NT2/D1 (cell line): ENCODE results near the gene YTHDC1.

Source experiments
- DNase-seq: peaks from one replicate; pipeline ENCODE4 v3.0.0-alpha.2; 2011; ENCODE audit warnings: low read depth, low spot score
- H3K27me3 ChIP-seq: 2 replicates; pipeline ENCODE4 v1.6.0; 2011; ENCODE audit warnings: mild to moderate bottlenecking; ENCODE audit not compliant: insufficient read length, insufficient read depth
- H3K36me3 ChIP-seq: 2 replicates; pipeline ENCODE4 v1.6.1; 2011; ENCODE audit warnings: mild to moderate bottlenecking, low read length, mixed read lengths; ENCODE audit not compliant: insufficient read depth, insufficient read length
- H3K4me1 ChIP-seq: 2 replicates; pipeline ENCODE4 v1.5.1; 2011; ENCODE audit not compliant: insufficient read depth, insufficient read length
- H3K4me3 ChIP-seq: 2 replicates; pipeline ENCODE4 v1.5.1; 2011; ENCODE audit warnings: low read depth; ENCODE audit not compliant: insufficient read length
- H3K9ac ChIP-seq: 2 replicates; pipeline ENCODE4 v1.6.0; 2011; ENCODE audit warnings: low read depth; ENCODE audit not compliant: insufficient read length
- H3K9me3 ChIP-seq: 2 replicates; pipeline ENCODE4 v1.5.1; 2011; ENCODE audit warnings: mild to moderate bottlenecking, low read length; ENCODE audit not compliant: insufficient read depth
- SUZ12 ChIP-seq: IDR thresholded peaks from 2 replicates; pipeline ENCODE4 v1.6.1; 2011; ENCODE audit not compliant: insufficient read length, insufficient read depth; ENCODE audit errors: extremely low read depth
- YY1 ChIP-seq: IDR thresholded peaks from 2 replicates; pipeline ENCODE4 v1.6.1; 2011; ENCODE audit not compliant: insufficient read length, insufficient read depth
- ZNF274 ChIP-seq: IDR thresholded peaks from 2 replicates; pipeline ENCODE4 v1.6.1; 2011; ENCODE audit warnings: mild to moderate bottlenecking, low read depth, low read length

The YTHDC1 gene

GRCh38 chr4:68368691-68369131, 18.8 kb upstream of the YTHDC1 start:
- no peak for DNase-seq
- TF ChIP-seq YY1 = no peak
- TF ChIP-seq ZNF274 = no peak
- TF ChIP-seq SUZ12 = no peak

GRCh38 chr4:68367835-68368234, 17.9 kb upstream of the YTHDC1 start:
- H3K27me3 ChIP-seq = no peaks in the 10 kb centered on the region
- H3K36me3 ChIP-seq = no peaks in the 10 kb centered on the region
- peaks cover 20% of the 10 kb centered on the region for H3K9me3 ChIP-seq
- TF ChIP-seq SUZ12 (no peak), YY1 (no peak), ZNF274 (no peak)
- no peaks in the 10 kb centered on the region for H3K4me1 ChIP-seq
- no peak overlapping the region for H3K4me3 ChIP-seq
- no peak for DNase-seq
- H3K9ac ChIP-seq = no peak overlapping the region

More at GRCh38 chr4:68368691-68369131, 18.8 kb upstream of the YTHDC1 start:
- Histone ChIP-seq H3K36me3 (no peaks in the 10 kb centered on the region), H3K27me3 (no peaks in the 10 kb centered on the region), H3K9me3 (peaks cover 20% of the 10 kb centered on the region), H3K4me3 (no peak overlapping the region), H3K9ac (no peak overlapping the region), H3K4me1 (no peaks in the 10 kb centered on the region)

- no peak for DNase-seq
- Histone ChIP-seq H3K36me3 (no peaks in the 10 kb centered on the region), H3K27me3 (no peaks in the 10 kb centered on the region), H3K9ac (no peak overlapping the region), H3K9me3 (peaks cover 20% of the 10 kb centered on the region), H3K4me3 (no peak overlapping the region), H3K4me1 (no peaks in the 10 kb centered on the region)
- no peak for TF ChIP-seq ZNF274
- TF ChIP-seq YY1 = no peak
- no peak for TF ChIP-seq SUZ12
Measured at GRCh38 chr4:68366600-68366999, 16.7 kb upstream of the YTHDC1 start.

DNA sequence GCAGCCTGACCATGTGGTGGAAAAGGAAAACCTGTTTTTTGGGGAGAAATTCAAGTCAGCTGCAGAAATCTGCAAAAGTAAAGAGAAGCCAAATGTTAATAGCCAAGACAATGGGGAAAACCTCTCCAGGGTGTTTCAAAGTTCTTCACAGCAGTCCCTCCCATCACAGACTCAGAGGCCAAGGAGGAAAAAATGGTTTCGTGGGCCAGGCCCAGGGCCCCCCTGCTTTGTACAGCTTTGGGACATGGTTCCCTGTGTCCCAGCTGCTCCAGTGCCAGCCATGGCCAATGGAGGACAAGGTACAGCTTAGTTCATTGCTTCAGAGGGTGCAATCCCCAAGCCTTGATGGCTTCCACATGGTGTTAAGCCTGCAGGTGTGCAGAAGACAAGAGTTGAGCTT, 15.2 kb upstream of the YTHDC1 start:
- H3K4me1 ChIP-seq = no peaks in the 10 kb centered on the region
- no peak overlapping the region for H3K9ac ChIP-seq
- TF ChIP-seq SUZ12 (no peak), YY1 (no peak), ZNF274 (no peak)
- H3K4me3 ChIP-seq = no peak overlapping the region
- peaks cover 20% of the 10 kb centered on the region for H3K9me3 ChIP-seq
- H3K27me3 ChIP-seq = no peaks in the 10 kb centered on the region
- H3K36me3 ChIP-seq = no peaks in the 10 kb centered on the region
- DNase-seq = no peak

DNA sequence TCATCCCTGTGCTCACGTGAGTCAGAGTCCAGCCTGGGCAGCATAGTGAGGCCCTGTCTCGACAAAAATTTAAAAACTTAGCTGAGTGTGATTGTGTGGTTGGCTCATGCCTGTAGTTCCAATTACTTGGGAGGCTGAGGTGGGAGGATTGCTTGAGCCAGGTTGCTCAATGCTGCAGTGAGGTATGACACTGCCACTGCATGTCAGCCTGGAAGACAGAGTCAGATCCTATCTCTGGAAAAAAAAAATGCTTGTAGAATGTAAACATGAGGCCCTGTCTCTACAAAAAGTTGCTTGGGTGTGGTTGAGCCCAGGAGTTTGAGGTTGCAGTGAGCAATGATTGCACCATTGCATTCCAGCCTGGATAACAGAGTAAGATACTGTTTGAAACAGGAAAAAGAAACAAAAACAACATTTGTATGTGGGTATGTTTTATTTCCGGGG, 11.3 kb upstream of the YTHDC1 start:
- Histone ChIP-seq H3K4me3 (no peak overlapping the region), H3K4me1 (no peaks in the 10 kb centered on the region), H3K9ac (no peak overlapping the region), H3K9me3 (peaks cover 15% of the 10 kb centered on the region; the same call in 1 of the 2 replicates), H3K36me3 (no peaks in the 10 kb centered on the region), H3K27me3 (no peaks in the 10 kb centered on the region)
- DNase-seq = no peak
- TF ChIP-seq ZNF274 = no peak

DNA sequence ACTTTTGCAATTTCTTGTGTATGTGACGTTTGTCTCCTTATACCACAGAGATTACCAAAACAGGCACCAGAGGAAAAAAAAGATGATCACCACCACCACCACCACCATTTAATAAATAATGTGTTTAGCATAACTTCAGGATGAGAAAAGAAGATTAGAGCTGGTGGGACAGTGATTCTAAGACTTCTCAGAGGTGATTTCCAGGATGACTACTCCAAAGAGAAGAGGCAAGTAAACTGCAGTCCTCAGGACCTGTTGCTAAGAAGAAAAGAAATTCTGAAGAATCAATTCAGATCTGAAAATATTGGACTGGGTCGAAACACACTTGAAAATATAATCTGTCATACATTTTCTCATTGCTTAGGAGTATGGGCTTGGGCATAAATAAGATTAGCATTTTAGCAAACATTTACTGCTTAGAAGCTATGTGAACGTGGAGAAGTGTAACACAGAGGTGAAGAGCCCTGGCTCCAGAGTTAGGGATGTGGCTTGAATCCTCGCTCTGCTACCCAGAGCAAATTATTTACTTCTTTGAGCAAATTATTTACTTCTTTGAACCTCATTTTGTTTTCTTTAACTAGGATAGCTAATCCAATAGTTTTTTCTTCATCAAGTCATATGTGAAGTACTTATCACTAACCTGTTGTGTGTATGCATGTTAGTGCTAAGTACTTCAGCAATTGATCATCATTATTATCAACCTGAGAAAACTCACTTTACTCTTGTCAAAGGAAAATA, 10.5 kb upstream of the YTHDC1 start:
- Histone ChIP-seq H3K4me1 (no peaks in the 10 kb centered on the region), H3K9ac (no peak overlapping the region), H3K4me3 (no peak overlapping the region), H3K36me3 (no peaks in the 10 kb centered on the region), H3K27me3 (no peaks in the 10 kb centered on the region), H3K9me3 (peaks cover 7% of the 10 kb centered on the region; the same call in 1 of the 2 replicates)
- TF ChIP-seq ZNF274 = no peak
- no peak for TF ChIP-seq YY1
- no peak for TF ChIP-seq SUZ12
- DNase-seq = no peak

DNA sequence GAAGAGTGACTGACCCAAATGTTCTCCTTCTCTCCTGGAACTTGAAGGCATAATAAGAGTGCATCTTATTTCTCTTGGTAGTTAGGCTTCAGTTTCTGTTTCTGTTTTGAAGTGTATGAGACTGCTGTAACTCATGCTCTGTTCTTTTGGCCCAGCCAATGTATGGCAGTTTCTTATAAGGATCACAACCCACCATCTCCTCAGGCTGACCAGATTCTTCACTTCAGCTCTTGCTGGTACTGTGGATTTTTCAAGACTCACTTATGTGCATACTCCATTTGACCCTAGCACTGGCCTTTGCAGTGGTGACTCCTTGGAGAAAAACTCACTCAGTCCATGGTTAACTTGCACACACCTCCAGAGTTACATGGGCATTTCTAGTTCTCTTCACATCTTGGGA, 9.6 kb upstream of the YTHDC1 start:
- no peak overlapping the region for H3K9ac ChIP-seq
- no peaks in the 10 kb centered on the region for H3K4me1 ChIP-seq
- no peak overlapping the region for H3K4me3 ChIP-seq
- DNase-seq = no peak
- no peaks in the 10 kb centered on the region for H3K27me3 ChIP-seq
- TF ChIP-seq ZNF274 = no peak
- TF ChIP-seq YY1 = no peak
- no peak for TF ChIP-seq SUZ12
- H3K36me3 ChIP-seq = no peaks in the 10 kb centered on the region
- no peaks in the 10 kb centered on the region for H3K9me3 ChIP-seq
